HG02970 (cell line): ENCODE measurements around the gene UBE2Q2.
"Not testable (repeated sequence)": the region's sequence is repeated elsewhere in the genome, so short reads cannot be mapped to it uniquely, and the experiment has no call there.

Source experiments
- ATAC-seq: cut with Tn5 transposase; IDR thresholded peaks from one replicate; pipeline ENCODE4 v1.9.1; 2021; ENCODE audit warnings: mild to moderate bottlenecking, moderate library complexity, moderate number of reproducible peaks; ENCODE audit not compliant: unreplicated experiment, low FRiP score

The UBE2Q2 gene

GRCh38 chr15:75823860-75824613 is 19.2 kb upstream of the UBE2Q2 start:
- no peak for ATAC-seq

GRCh38 chr15:75827691-75828090 is 15.6 kb upstream of the UBE2Q2 start:
- ATAC-seq = no peak

GRCh38 chr15:75828429-75828828 is 14.8 kb upstream of the UBE2Q2 start:
- no peak for ATAC-seq

- ATAC-seq = no peak
Measured at GRCh38 chr15:75830910-75831805, 12.1 kb upstream of the UBE2Q2 start.

GRCh38 chr15:75831806-75832102 is 11.5 kb upstream of the UBE2Q2 start:
- ATAC-seq = no peak

GRCh38 chr15:75832114-75832513 is 11.1 kb upstream of the UBE2Q2 start:
- no peak for ATAC-seq

- ATAC-seq = no peak
Measured at GRCh38 chr15:75834021-75834420, 9.2 kb upstream of the UBE2Q2 start.

- no peak for ATAC-seq
Measured at GRCh38 chr15:75835990-75836958, 7.0 kb upstream of the UBE2Q2 start.

GRCh38 chr15:75836959-75837334 is 6.3 kb upstream of the UBE2Q2 start:
- ATAC-seq = no peak

- no peak for ATAC-seq
Measured at GRCh38 chr15:75840659-75841058, 2.6 kb upstream of the UBE2Q2 start.

GRCh38 chr15:75841626-75842025 is 1.6 kb upstream of the UBE2Q2 start:
- no peak for ATAC-seq

- ATAC-seq = peak; percentile 38
Measured at GRCh38 chr15:75843678-75844581, 683 bp downstream of the UBE2Q2 start.

GRCh38 chr15:75844629-75845335 is 1.5 kb downstream of the UBE2Q2 start:
- no peak for ATAC-seq

GRCh38 chr15:75849167-75849566 is 5.9 kb downstream of the UBE2Q2 start:
- no peak for ATAC-seq

- ATAC-seq = no peak
Measured at GRCh38 chr15:75850708-75851107, 7.5 kb downstream of the UBE2Q2 start.

- not testable (repeated sequence) for ATAC-seq
Measured at GRCh38 chr15:75851566-75851965, 8.3 kb downstream of the UBE2Q2 start.

- ATAC-seq = no peak
Measured at GRCh38 chr15:75857886-75858285, 14.6 kb downstream of the UBE2Q2 start.

GRCh38 chr15:75861750-75862402 is 18.6 kb downstream of the UBE2Q2 start:
- no peak for ATAC-seq

- ATAC-seq = no peak
Measured at GRCh38 chr15:75862796-75863195, 19.5 kb downstream of the UBE2Q2 start.
